Stomach (tissue), 9 donors: ENCODE measurements around the gene ZNF814. TPM values are rescaled to one million over a fixed set of nuclear protein-coding genes. Genes with fewer than 3 reads are reported as not detected.
"Not testable (repeated sequence)": the region's sequence is repeated elsewhere in the genome, so short reads cannot be mapped to it uniquely, and the experiment has no call there.

Source experiments
- DNase-seq, 2 donors: peaks; one replicate each; pipeline versions ENCODE4 v3.0.0 to v3.0.0-alpha.2; 2013 to 2019
- H3K27ac ChIP-seq, 5 donors: fragments of 200-600 bp in 4 of 5; sonication (generic) in 4 of 5; one replicate each; pipeline ENCODE4 v1.5.1; 2013 to 2019; ENCODE audit warnings: mild to moderate bottlenecking in 1 of 5, moderate library complexity in 1 of 5
- H3K27me3 ChIP-seq, 3 donors: fragments of 200-600 bp; sonication (generic); one replicate each; pipeline ENCODE4 v1.5.1; 2017 to 2019; ENCODE audit warnings: mixed run types in 1 of 3
- H3K36me3 ChIP-seq, 4 donors: fragments of 200-600 bp; sonication (generic); 1 replicate in 3 of 4; 2 replicates in 1 of 4; pipeline ENCODE4 v1.5.1; 2016 to 2019
- H3K4me1 ChIP-seq, 4 donors: fragments of 200-600 bp; sonication (generic); one replicate each; pipeline ENCODE4 v1.5.1; 2016 to 2019
- H3K4me3 ChIP-seq, 4 donors: fragments of 200-600 bp; sonication (generic) in 3 of 4; one replicate each; pipeline ENCODE4 v1.5.1; 2016 to 2019; ENCODE audit warnings: mild to moderate bottlenecking in 1 of 4
- H3K9me3 ChIP-seq, 4 donors: fragments of 200-600 bp; sonication (generic); one replicate each; pipeline ENCODE4 v1.5.1; 2016 to 2019
- CTCF ChIP-seq, 7 experiments: fragments of 450-650 bp in 4 of 7; fragments of 200-600 bp in 3 of 7; sonication (generic) in 3 of 7; IDR thresholded peaks; one replicate each; pipeline ENCODE4 v1.5.1; 2016 to 2019; ENCODE audit warnings: antibody characterized with exemption in 7 of 7, control low read depth in 2 of 7, mild to moderate bottlenecking in 1 of 7
- EP300 ChIP-seq: sonication (generic); formaldehyde crosslinking; IDR thresholded peaks from one replicate; pipeline ENCODE4 v1.6.1; 2017; ENCODE audit warnings: antibody characterized with exemption
- POLR2A ChIP-seq, 4 donors: fragments of 450-650 bp; IDR thresholded peaks; one replicate each; pipeline ENCODE4 v1.6.1; 2016; ENCODE audit warnings: antibody characterized with exemption in 4 of 4, control low read depth in 2 of 4, mild to moderate bottlenecking in 1 of 4, moderate library complexity in 1 of 4
- POLR2AphosphoS5 ChIP-seq, 3 donors: sonication (generic); formaldehyde crosslinking; IDR thresholded peaks; one replicate each; pipeline ENCODE4 v1.6.1; 2016; ENCODE audit warnings: antibody characterized with exemption in 3 of 3
- WGBS, 5 donors: extraction: QIAGEN DNeasy Blood & Tissue Kit in 3 of 5; methylation state at CpG; one replicate each; pipeline versions ENCODE4 v1.1.5 to v1.1.7; 2013 to 2018; 5-methylcytosine and 5-hydroxymethylcytosine counted together
- intact Hi-C: fragments of 100-400 bp; cut with DNase I; formaldehyde crosslinking; loops from one replicate; pipeline ENCODE4 v1.15.1; 2023; ENCODE audit warnings: low total_unique reads
- polyA plus RNA-seq, 3 donors: library from polyadenylated mRNA; stranded (reverse); fragments of 200-250 nt; gene quantifications; one replicate each; pipeline ENCODE4 v1.2.3, GENCODE V29; 2013
- total RNA-seq, 5 donors: library from RNA; depleted of rRNA; stranded (reverse); fragments of >200 nt; gene quantifications; one replicate each; pipeline versions ENCODE4 v1.1.0 to v1.2.3, GENCODE V29; 2014 to 2016
- donor health status: healthy with polysubstance abuse.
- donor health status: Bipolar disorder and iron deficiency.
- donor health status: healthy.

The ZNF814 gene
- total and polyA plus RNA-seq, 8 donors = 0.45 to 31.0 (median 5.0) TPM

- peaks cover 0 to 47% (median 27%) of the 10 kb centered on the region in 4 donors for H3K36me3 ChIP-seq
- intact Hi-C loops = no loop called here
- DNase-seq = peak in 1 of 2 donors; percentile 81
- no peak overlapping the region for H3K27ac ChIP-seq
- H3K9me3 ChIP-seq = peaks cover 2 to 98% (median 41%) of the 10 kb centered on the region in 4 donors
- no peaks in the 10 kb centered on the region for H3K27me3 ChIP-seq
- peaks cover 0 to 24% (median 10%) of the 10 kb centered on the region in 4 donors for H3K4me1 ChIP-seq
- WGBS, 5 donors = 12 to 30% (median 20%) methylated on average over 6 of the region's 6 CpGs
- peak overlapping the region in 2 of 4 donors; percentile 57 to 59 for H3K4me3 ChIP-seq
- TF ChIP-seq CTCF (IDR thresholded peaks at IDR 0.05) = no peak
- TF ChIP-seq POLR2A (IDR thresholded peaks at IDR 0.05) = no peak
- no peak for TF ChIP-seq EP300
- no peak for TF ChIP-seq POLR2AphosphoS5 (IDR thresholded peaks at IDR 0.05)
Observed at GRCh38 chr19:57887195-57887941, 1.5 kb downstream of the ZNF814 start.

- Histone ChIP-seq H3K27me3 (no peaks in the 10 kb centered on the region), H3K36me3 (peaks cover 0 to 47% (median 27%) of the 10 kb centered on the region in 4 donors), H3K4me3 (no peak overlapping the region), H3K4me1 (peaks cover 0 to 24% (median 10%) of the 10 kb centered on the region in 4 donors), H3K27ac (no peak overlapping the region), H3K9me3 (peaks cover 2 to 84% (median 36%) of the 10 kb centered on the region in 4 donors)
- WGBS, 5 donors = 85 to 94% (median 86%) methylated on average over 3 of the region's 3 CpGs
- TF ChIP-seq CTCF (IDR thresholded peaks at IDR 0.05) (no peak), EP300 (no peak), POLR2AphosphoS5 (IDR thresholded peaks at IDR 0.05) (no peak)
- intact Hi-C loops = no loop called here
- DNase-seq = no peak
Observed at GRCh38 chr19:57886046-57886445, 2.8 kb downstream of the ZNF814 start.

- DNase-seq, intact Hi-C loops, H3K4me1 ChIP-seq, H3K27me3 ChIP-seq, H3K27ac ChIP-seq, H3K4me3 ChIP-seq: not testable (repeated sequence)
- Histone ChIP-seq H3K9me3 (peaks cover 72 to 96% (median 86%) of the 10 kb centered on the region in 4 donors), H3K36me3 (peaks cover 10 to 56% (median 33%) of the 10 kb centered on the region in 4 donors)
- WGBS, 5 donors = 92 to 97% (median 95%) methylated on average over 8 of the region's 8 CpGs
Observed at GRCh38 chr19:57873883-57874799, 14.7 kb downstream of the ZNF814 start.

GRCh38 chr19:57872450-57872849, 16.4 kb downstream of the ZNF814 start:
- Histone ChIP-seq H3K27me3 (no peaks in the 10 kb centered on the region), H3K4me1 (no peaks in the 10 kb centered on the region), H3K36me3 (peaks cover 21 to 57% (median 35%) of the 10 kb centered on the region in 4 donors), H3K27ac (no peak overlapping the region), H3K4me3 (no peak overlapping the region), H3K9me3 (peaks cover 82 to 98% (median 89%) of the 10 kb centered on the region in 4 donors)
- DNase-seq = no peak
- TF ChIP-seq CTCF (IDR thresholded peaks at IDR 0.05) (no peak), POLR2AphosphoS5 (IDR thresholded peaks at IDR 0.05) (no peak), EP300 (no peak), POLR2A (IDR thresholded peaks at IDR 0.05) (no peak)
- intact Hi-C loops = no loop called here
